B cell (primary cell): ENCODE data around the gene FIGNL2.

Source experiments
- CTCF ChIP-seq: fragments of 200-600 bp; IDR thresholded peaks from one replicate; pipeline ENCODE4 v1.8.0; 2022; ENCODE audit warnings: antibody characterized with exemption, mild to moderate bottlenecking
- EZH2 ChIP-seq: IDR thresholded peaks from 2 replicates; pipeline ENCODE4 v1.6.1; 2012; ENCODE audit warnings: borderline replicate concordance, low read depth, mild to moderate bottlenecking, moderate library complexity, low read length; ENCODE audit not compliant: insufficient read depth, poor library complexity, severe bottlenecking

GRCh38 chr12:51879102-51879501, 30.6 kb upstream of the FIGNL2 start:
- TF ChIP-seq CTCF (no peak), EZH2 (no peak)
